ENCODE measurements around the gene SETMAR.

SETMAR gene

GRCh38 chr3:4281991-4282390 lies 21.2 kb upstream of the SETMAR start:
- Histone ChIP-seq H3K9me3 (ENCODE audit: insufficient read depth, low read length, severe bottlenecking) (no peaks in the 10 kb centered on the region), H3K27ac (ENCODE audit: low read length) (no peak overlapping the region), H3K36me3 (ENCODE audit: insufficient read depth, low read length) (no peaks in the 10 kb centered on the region), H3K4me3 (ENCODE audit: low read depth in 1 of 2, low read length in 2 of 2) (no peak overlapping the region), H4K20me1 (ENCODE audit: insufficient read depth, low read length) (no peaks in the 10 kb centered on the region), H3K79me2 (ENCODE audit: insufficient read depth, low read length) (no peaks in the 10 kb centered on the region), H3K9ac (ENCODE audit: low read depth, low read length) (no peak overlapping the region), H3K4me1 (ENCODE audit: insufficient read depth, low read length) (no peaks in the 10 kb centered on the region), H3K4me2 (ENCODE audit: insufficient read depth, low read length) (no peak overlapping the region), H2AFZ (ENCODE audit: low read depth, low read length) (no peak overlapping the region), H3K27me3 (ENCODE audit: insufficient read depth, low read length, poor library complexity) (no peaks in the 10 kb centered on the region)
- ATAC-seq (ENCODE audit: insufficient read depth, low read depth): no peak
- TF ChIP-seq EZH2 (IDR thresholded peaks at IDR 0.05; ENCODE audit: borderline replicate concordance, low read depth, low read length, severe bottlenecking) (no peak), CTCF (IDR thresholded peaks at IDR 0.05; ENCODE audit: borderline replicate concordance, extremely low read depth, low read length, poor library complexity, severe bottlenecking) (no peak)
- DNase-seq: no peak

- Histone ChIP-seq H4K20me1 (ENCODE audit: insufficient read depth, low read length) (no peaks in the 10 kb centered on the region), H3K4me2 (ENCODE audit: insufficient read depth, low read length) (no peak overlapping the region), H3K79me2 (ENCODE audit: insufficient read depth, low read length) (no peaks in the 10 kb centered on the region), H3K4me3 (ENCODE audit: low read depth in 1 of 2, low read length in 2 of 2) (no peak overlapping the region), H3K9me3 (ENCODE audit: insufficient read depth, low read length, severe bottlenecking) (no peaks in the 10 kb centered on the region), H3K36me3 (ENCODE audit: insufficient read depth, low read length) (no peaks in the 10 kb centered on the region), H3K9ac (ENCODE audit: low read depth, low read length) (no peak overlapping the region), H2AFZ (ENCODE audit: low read depth, low read length) (no peak overlapping the region), H3K27me3 (ENCODE audit: insufficient read depth, low read length, poor library complexity) (no peaks in the 10 kb centered on the region), H3K4me1 (ENCODE audit: insufficient read depth, low read length) (no peaks in the 10 kb centered on the region), H3K27ac (ENCODE audit: low read length) (no peak overlapping the region)
- ATAC-seq (ENCODE audit: insufficient read depth, low read depth) (no peak), DNase-seq (no peak)
- TF ChIP-seq CTCF (IDR thresholded peaks at IDR 0.05; ENCODE audit: borderline replicate concordance, extremely low read depth, low read length, poor library complexity, severe bottlenecking): no peak
- TF ChIP-seq EZH2 (IDR thresholded peaks at IDR 0.05; ENCODE audit: borderline replicate concordance, low read depth, low read length, severe bottlenecking): no peak
Measured at GRCh38 chr3:4284865-4285264, 18.3 kb upstream of the SETMAR start.

DNA sequence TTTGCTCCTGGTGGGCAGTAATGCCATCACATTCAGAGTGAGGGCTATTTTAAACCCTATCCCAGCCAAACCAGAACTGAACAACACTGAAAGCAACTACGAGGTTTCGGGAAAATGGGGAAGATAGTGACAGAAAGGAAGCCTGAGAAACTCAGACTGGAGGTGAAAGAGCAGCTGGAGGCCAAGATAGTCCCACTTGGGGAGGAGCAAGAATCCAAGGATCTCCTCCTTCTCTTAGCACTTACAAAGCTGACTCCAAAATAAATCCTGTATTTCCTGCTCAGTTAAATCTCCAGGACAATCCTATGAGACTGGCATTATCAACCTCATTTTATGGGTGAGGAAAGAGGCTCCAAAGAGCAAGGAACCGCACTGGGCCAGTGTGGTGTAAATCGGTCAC lies 14.1 kb upstream of the SETMAR start:
- no peaks in the 10 kb centered on the region for H3K4me1 ChIP-seq (ENCODE audit: insufficient read depth, low read length)
- no peaks in the 10 kb centered on the region for H3K36me3 ChIP-seq (ENCODE audit: insufficient read depth, low read length)
- DNase-seq: no peak
- no peaks in the 10 kb centered on the region for H3K27me3 ChIP-seq (ENCODE audit: insufficient read depth, low read length, poor library complexity)
- H2AFZ ChIP-seq (ENCODE audit: low read depth, low read length): no peak overlapping the region
- ATAC-seq (ENCODE audit: insufficient read depth, low read depth): no peak
- no peak overlapping the region for H3K9ac ChIP-seq (ENCODE audit: low read depth, low read length)
- no peaks in the 10 kb centered on the region for H4K20me1 ChIP-seq (ENCODE audit: insufficient read depth, low read length)
- no peak overlapping the region for H3K4me3 ChIP-seq (ENCODE audit: low read depth in 1 of 2, low read length in 2 of 2)
- H3K27ac ChIP-seq (ENCODE audit: low read length): no peak overlapping the region
- H3K4me2 ChIP-seq (ENCODE audit: insufficient read depth, low read length): no peak overlapping the region
- H3K79me2 ChIP-seq (ENCODE audit: insufficient read depth, low read length): no peaks in the 10 kb centered on the region
- TF ChIP-seq CTCF (IDR thresholded peaks at IDR 0.05; ENCODE audit: borderline replicate concordance, extremely low read depth, low read length, poor library complexity, severe bottlenecking) (no peak), EZH2 (IDR thresholded peaks at IDR 0.05; ENCODE audit: borderline replicate concordance, low read depth, low read length, severe bottlenecking) (no peak)
- H3K9me3 ChIP-seq (ENCODE audit: insufficient read depth, low read length, severe bottlenecking): no peaks in the 10 kb centered on the region

All from DND-41 (cell line).